ENCODE measurements around the gene ERBIN. TPM values are rescaled to one million over a fixed set of nuclear protein-coding genes. Genes with fewer than 3 reads are reported as not detected.

ERBIN gene
- total and polyA plus RNA-seq, 2 of the 8 experiments (the other 6 are each of a cell fraction or from before 2014, with no cell fraction given), result 7.7 to 33.2 TPM

DNA sequence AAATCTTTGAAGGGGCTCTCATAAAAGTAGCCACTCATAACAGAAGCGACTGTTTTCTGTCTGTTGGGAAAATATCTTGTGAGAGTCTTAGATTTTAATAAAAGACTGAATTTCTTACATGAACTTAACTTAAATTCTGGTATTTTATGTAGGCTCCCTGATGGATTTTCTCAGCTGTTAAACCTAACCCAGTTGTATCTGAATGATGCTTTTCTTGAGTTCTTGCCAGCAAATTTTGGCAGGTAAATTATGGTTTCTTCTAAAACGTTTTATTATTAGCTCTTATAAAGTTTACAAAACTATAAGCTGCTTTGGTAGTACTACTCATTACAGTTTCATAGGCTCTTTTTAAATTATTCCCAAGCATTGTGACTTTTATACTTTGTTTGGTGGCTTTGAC, 87.0 kb downstream of the ERBIN start (continued):
- TF ChIP-seq TEAD4 (IDR thresholded peaks at IDR 0.05; ENCODE audit: low read depth, low read length), result no peak
